Pancreas (tissue), 10 donors: Measurements from ENCODE around the gene IGSF11. TPM values are rescaled to one million over a fixed set of nuclear protein-coding genes. Genes with fewer than 3 reads are reported as not detected.

ENCODE experiments used
- ATAC-seq, 4 donors: fragments of 200-7000 bp; cut with Tn5 transposase; one replicate each; pipeline versions ENCODE4 v1.8.0 to v1.9.1; 2020; ENCODE audit warnings: mild to moderate bottlenecking in 4 of 4, moderate library complexity in 4 of 4
- DNase-seq, 6 donors: peaks; one replicate each; pipeline ENCODE4 v3.0.0-alpha.2; 2020
- FAIRE-seq: peaks from 2 replicates; lab custom pipeline; 2012; peaks lifted over from hg19 to GRCh38; lab: Jason Lieb, UNC
- H3K27ac ChIP-seq, 4 donors: fragments of 200-600 bp; sonication (generic); 1 replicate in 3 of 4; 2 replicates in 1 of 4; pipeline versions ENCODE4 v1.5.0 to v1.8.0; 2020
- H3K27me3 ChIP-seq, 4 donors: fragments of 200-600 bp; one replicate each; pipeline ENCODE4 v1.8.0; 2021
- H3K36me3 ChIP-seq, 3 donors: fragments of 200-600 bp; sonication (generic) in 1 of 3; one replicate each; pipeline versions ENCODE4 v1.5.0 to v1.8.0; 2020 to 2021
- H3K4me1 ChIP-seq, 3 donors: fragments of 200-600 bp; one replicate each; pipeline ENCODE4 v1.8.0; 2021
- H3K4me3 ChIP-seq, 4 donors: fragments of 200-600 bp; sonication (generic) in 2 of 4; one replicate each; pipeline versions ENCODE4 v1.5.0 to v1.8.0; 2020 to 2021
- H3K9me3 ChIP-seq, 4 donors: fragments of 200-600 bp; one replicate each; pipeline ENCODE4 v1.8.0; 2021
- WGBS, 2 donors: extraction: QIAGEN DNeasy Blood & Tissue Kit; methylation state at CpG; one replicate each; pipeline ENCODE4 v1.1.7; 2013; 5-methylcytosine and 5-hydroxymethylcytosine counted together
- intact Hi-C, 3 donors: fragments of 100-400 bp; cut with DNase I; formaldehyde crosslinking; loops; one replicate each; pipeline versions ENCODE4 v1.11.1 to v1.14.2; 2022
- polyA plus RNA-seq, 2 donors: library from polyadenylated mRNA; stranded (reverse); fragments of 200-250 nt; gene quantifications; one replicate each; pipeline ENCODE4 v1.2.3, GENCODE V29; 2013
- total RNA-seq, 6 donors: library from RNA; stranded (reverse); fragmentation: NEBNext Ultra II Directional in 4 of 6; extraction: Animal tissue kit (Norgen Biotek cat#: 25700) in 4 of 6; gene quantifications; one replicate each; pipeline versions ENCODE4 v1.2.1 to v1.2.4, GENCODE V29; 2021 to 2023
- TF ChIP-seq, protein P1 (sequence below), 4 donors: fragments of 200-600 bp; sonication (generic) in 3 of 4; IDR thresholded peaks; one replicate each; pipeline versions ENCODE4 v1.5.0 to v1.8.0; 2021; ENCODE audit warnings: antibody characterized with exemption in 4 of 4
- donor health status: healthy with polysubstance abuse.
- donor health status: DM: no; HTN: no; CAD: no; lungs with moderate emphysema.
- donor health status: DM: no; HTN: no; CAD: no.
- donor health status: control.
- donor health status: control.
- donor health status: Bipolar disorder and iron deficiency.
- donor health status: DM: yes; HTN: yes; CAD: no.
- donor health status: DM: no; HTN: no; CAD: no.
- donor health status: DM: no; HTN: no; CAD: no.
- donor health status: DM: yes; HTN: yes; CAD: no.

Gene IGSF11
- total and polyA plus RNA-seq, 8 donors, result 1.5 to 6.4 (median 3.3) TPM

DNA sequence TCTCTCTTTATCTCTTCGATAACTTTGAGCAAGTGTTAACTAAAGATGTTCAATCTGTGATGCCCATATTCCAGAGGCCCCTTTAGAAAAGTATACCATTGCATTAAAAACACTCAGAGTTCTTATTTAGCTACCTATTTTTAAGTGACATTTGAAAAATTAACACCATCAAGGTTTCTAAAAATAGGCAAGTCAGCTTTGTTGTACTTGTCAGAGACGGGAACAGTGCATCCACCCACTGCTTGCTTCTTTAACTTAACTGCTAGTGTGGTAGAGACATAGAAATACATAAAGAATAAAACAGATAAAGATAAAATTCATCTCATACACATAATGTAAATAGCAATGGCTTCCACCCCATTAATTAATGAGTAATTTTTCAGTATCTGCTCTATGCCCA is 66.0 kb downstream of the IGSF11 start:
- Histone ChIP-seq H3K27ac (no peak overlapping the region), H3K27me3 (no peaks in the 10 kb centered on the region), H3K4me3 (no peak overlapping the region), H3K4me1 (no peaks in the 10 kb centered on the region), H3K36me3 (no peaks in the 10 kb centered on the region), H3K9me3 (no peaks in the 10 kb centered on the region)
- TF ChIP-seq, protein P1, sequence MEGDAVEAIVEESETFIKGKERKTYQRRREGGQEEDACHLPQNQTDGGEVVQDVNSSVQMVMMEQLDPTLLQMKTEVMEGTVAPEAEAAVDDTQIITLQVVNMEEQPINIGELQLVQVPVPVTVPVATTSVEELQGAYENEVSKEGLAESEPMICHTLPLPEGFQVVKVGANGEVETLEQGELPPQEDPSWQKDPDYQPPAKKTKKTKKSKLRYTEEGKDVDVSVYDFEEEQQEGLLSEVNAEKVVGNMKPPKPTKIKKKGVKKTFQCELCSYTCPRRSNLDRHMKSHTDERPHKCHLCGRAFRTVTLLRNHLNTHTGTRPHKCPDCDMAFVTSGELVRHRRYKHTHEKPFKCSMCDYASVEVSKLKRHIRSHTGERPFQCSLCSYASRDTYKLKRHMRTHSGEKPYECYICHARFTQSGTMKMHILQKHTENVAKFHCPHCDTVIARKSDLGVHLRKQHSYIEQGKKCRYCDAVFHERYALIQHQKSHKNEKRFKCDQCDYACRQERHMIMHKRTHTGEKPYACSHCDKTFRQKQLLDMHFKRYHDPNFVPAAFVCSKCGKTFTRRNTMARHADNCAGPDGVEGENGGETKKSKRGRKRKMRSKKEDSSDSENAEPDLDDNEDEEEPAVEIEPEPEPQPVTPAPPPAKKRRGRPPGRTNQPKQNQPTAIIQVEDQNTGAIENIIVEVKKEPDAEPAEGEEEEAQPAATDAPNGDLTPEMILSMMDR (IDR thresholded peaks at IDR 0.05), result no peak
- DNase-seq, result no peak
- intact Hi-C loops, result no loop called here
- no peak for ATAC-seq
- FAIRE-seq, result no peak
- WGBS, 2 donors, result 72 to 74% methylated on average over 2 of the region's 2 CpGs

DNA sequence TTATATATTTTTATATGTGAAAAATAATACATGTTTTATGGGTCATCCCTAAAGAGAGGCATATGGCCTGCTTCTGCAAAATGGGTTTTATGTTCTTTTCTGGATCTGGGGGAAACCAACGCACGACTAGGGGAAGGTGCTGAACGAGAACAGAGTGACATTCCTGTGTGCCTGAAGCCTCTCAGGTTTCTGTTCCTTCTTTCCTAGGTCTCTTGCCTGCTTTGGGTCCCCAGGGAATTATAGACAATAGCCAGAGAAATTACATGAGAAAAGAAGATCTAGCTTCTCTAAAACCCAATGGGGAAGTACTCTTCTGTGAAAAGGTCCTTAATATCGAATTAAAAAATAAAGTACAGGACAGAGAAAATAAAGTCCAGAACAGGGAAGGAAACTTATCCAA is 66.5 kb downstream of the IGSF11 start:
- FAIRE-seq (no peak), DNase-seq (no peak), ATAC-seq (no peak)
- Histone ChIP-seq H3K36me3 (no peaks in the 10 kb centered on the region), H3K27me3 (no peaks in the 10 kb centered on the region), H3K4me1 (no peaks in the 10 kb centered on the region), H3K9me3 (no peaks in the 10 kb centered on the region), H3K27ac (no peak overlapping the region), H3K4me3 (no peak overlapping the region)
- TF ChIP-seq, protein P1 (IDR thresholded peaks at IDR 0.05), result no peak
- 75 to 78% methylated on average over 4 of the region's 4 CpGs for WGBS, 2 donors
- intact Hi-C loops, result no loop called here

DNA sequence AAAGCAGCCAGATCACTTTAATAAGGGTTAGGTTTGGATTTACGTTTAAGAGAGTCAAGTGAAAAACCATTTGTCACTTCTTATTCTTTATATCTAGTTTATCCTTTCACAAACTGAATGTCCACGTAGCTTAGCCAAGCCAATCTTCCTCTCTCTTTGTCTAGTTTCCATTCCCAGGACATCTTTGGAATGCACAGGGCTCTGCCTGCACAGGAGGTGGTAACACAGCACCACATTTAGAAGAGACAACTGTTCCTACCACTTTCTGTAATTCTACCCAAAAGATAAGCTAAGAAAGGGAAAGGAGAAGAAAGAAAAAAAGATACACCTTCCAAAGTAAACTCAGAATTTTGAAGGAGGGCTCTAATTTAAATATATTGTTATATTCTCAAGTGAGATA is 67.9 kb downstream of the IGSF11 start:
- DNase-seq, result no peak
- intact Hi-C loops, result no loop called here
- H3K4me3 ChIP-seq, result no peak overlapping the region
- no peaks in the 10 kb centered on the region for H3K4me1 ChIP-seq
- TF ChIP-seq, protein P1 (IDR thresholded peaks at IDR 0.05), result no peak
- H3K36me3 ChIP-seq, result no peaks in the 10 kb centered on the region
- H3K27ac ChIP-seq, result no peak overlapping the region
- 53 to 56% methylated on average over 2 of the region's 2 CpGs for WGBS, 2 donors
- no peak for FAIRE-seq
- no peaks in the 10 kb centered on the region for H3K27me3 ChIP-seq
- H3K9me3 ChIP-seq, result no peaks in the 10 kb centered on the region
- no peak for ATAC-seq

DNA sequence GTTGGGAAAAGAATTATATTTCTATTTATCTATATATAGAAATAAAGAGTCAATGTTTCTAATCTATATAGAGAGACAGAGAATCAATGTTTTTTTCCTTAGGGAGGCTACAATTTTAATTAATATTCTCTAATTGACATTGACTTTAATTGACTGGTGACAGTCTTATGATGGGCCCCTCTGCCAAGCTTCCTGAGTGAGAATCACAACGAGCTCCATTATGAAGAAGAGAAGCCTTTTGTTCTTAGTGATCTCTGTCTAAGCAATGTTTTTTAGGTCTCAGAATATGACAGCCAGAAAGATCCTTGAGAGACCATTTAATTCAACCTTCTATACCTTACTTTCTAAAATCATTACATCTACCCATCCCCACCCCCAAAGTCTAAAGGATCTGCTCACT is 70.9 kb downstream of the IGSF11 start:
- no peak for DNase-seq
- no peaks in the 10 kb centered on the region for H3K27me3 ChIP-seq
- H3K9me3 ChIP-seq, result no peaks in the 10 kb centered on the region
- FAIRE-seq, result no peak
- TF ChIP-seq, protein P1 (IDR thresholded peaks at IDR 0.05), result no peak
- no peaks in the 10 kb centered on the region for H3K4me1 ChIP-seq
- H3K4me3 ChIP-seq, result no peak overlapping the region
- WGBS, 2 donors, result 50 to 83% methylated on average over 1 of the region's 1 CpG
- H3K27ac ChIP-seq, result no peak overlapping the region
- intact Hi-C loops, result no loop called here
- H3K36me3 ChIP-seq, result no peaks in the 10 kb centered on the region
- ATAC-seq, result no peak

DNA sequence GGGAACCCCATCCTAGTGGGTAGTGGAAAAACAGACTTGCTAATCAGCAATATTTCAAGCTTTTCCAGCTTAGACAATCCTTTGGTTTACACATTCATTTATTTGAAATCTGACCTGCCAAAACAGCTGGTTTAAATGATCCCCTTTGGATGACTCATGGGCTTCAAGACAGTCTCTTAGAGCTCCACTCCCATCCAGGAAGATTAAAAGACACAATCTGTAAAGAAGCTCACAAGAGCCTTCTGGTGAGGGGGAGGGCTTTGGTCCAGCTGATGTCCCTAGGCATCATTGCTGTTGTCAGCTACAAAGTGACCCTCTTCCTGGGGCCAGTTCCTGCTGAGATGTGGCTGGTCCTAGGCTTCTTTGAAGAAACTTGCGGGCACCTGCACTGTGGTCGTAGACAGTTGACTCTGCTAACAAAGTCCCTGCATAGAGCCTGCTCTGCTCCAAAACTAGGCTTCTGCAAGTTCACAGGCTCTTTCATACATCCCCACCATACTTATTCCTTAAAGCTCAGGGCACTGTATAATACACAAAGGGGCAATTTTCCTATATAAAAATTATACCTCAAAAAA is 73.7 kb downstream of the IGSF11 start:
- Histone ChIP-seq H3K27ac (no peak overlapping the region), H3K4me1 (no peaks in the 10 kb centered on the region), H3K36me3 (no peaks in the 10 kb centered on the region), H3K4me3 (no peak overlapping the region), H3K27me3 (no peaks in the 10 kb centered on the region), H3K9me3 (no peaks in the 10 kb centered on the region)
- FAIRE-seq (no peak), ATAC-seq (no peak), DNase-seq (no peak)
- intact Hi-C loops, result no loop called here
- TF ChIP-seq, protein P1 (IDR thresholded peaks at IDR 0.05), result no peak
- WGBS, 2 donors, result 94 to 97% methylated on average over 2 of the region's 2 CpGs
